Measurements from ENCODE around the gene POLG2. TPM values are rescaled to one million over a fixed set of nuclear protein-coding genes. Genes with fewer than 3 reads are reported as not detected.

The POLG2 gene
- total RNA-seq (2022; extraction: Qiagen RNA extraction): 15.3 to 18.0 TPM (median 16.7 TPM) in 5 replicates

DNA sequence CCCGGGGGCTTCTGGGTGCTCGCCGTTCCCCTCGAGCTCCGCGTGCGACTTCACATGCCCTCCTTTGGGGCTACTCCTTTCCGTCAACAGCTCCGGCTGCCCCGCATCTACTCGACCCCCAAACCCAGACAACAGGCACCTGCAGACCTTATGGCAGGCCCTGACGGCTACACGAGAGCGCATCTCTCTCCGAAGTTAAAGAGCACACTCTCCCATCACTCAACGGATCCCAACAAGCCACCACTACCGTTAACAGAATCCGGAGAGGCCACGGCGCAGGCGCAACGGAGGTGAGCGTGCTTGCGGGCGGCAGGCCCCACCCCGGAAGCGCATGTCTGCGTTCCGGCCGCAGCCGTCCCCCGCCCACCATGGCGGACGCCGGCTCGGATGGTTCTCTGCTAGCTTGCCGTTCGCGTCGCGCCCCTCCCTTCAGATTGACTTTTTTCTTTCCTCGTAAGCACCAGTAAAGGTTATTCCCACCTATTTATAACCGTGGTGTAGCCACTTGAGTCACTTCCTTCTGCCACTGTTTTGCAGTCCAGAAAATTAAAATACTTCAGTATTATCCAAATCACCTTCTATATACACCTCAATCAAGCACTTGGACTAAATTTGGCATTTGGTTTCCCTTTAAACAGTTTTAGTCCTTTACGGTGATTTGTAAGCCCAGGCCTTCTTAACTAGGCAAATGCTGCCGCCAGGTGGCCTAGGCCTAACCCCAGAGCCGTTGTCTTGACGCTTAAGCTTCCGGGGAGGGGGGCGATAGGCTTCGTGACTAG, at the start of gene POLG2:
POLG2 (minus strand) TSS at position 269 of the 779 bp plus-strand sequence; CDS start at position 183, 86 bp downstream.

GRCh38 chr17:64506576-64507412, 9.9 kb upstream of the POLG2 start, which contains the start of gene CEP95:
Gene CEP95 (plus strand): TSS chr17:64506977. CDS start chr17:64507098, 121 bp downstream.

DNA sequence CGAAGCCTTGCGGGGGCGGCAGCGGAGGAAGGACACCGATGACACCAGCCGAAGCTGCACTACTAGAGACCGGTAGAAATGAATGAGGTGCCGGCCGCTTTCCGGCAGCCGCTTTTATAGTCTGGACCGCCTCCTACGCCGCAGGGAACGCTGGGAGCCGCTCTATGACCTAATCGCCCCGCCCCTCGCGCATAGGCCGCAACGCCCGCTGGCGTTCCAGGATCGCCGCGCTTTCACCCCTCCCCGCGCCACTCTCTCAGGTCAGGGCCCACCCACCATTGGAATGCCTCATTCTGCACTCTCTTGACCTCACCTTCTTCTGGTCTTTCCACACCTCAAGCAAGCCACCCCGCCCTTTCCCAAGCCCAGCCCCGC, 9.3 kb upstream of the POLG2 start, which contains the start of gene DDX5:
DDX5 (minus strand) TSS at position 89 of the 375 bp plus-strand sequence. CDS start 170 bp downstream, outside the sequence.

GRCh38 chr17:64448665-64449512, 48.0 kb downstream of the POLG2 start, which contains the start of gene MILR1:
Gene MILR1 (plus strand): TSS chr17:64449115. CDS start chr17:64449169, 54 bp downstream.

Other genes starting within 250 kb of the POLG2 start
- gene TEX2, start 233.8 kb downstream of the POLG2 start, total RNA-seq (2022; extraction: Qiagen RNA extraction): 10.6 to 14.0 TPM (median 12.2 TPM) in 5 replicates
- 0.03 to 0.56 TPM (median 0.05 TPM) in 5 replicates for gene PECAM1, start 106.2 kb downstream of the POLG2 start, total RNA-seq (2022; extraction: Qiagen RNA extraction)
- 1.3 to 2.2 TPM (median 1.7 TPM) in 5 replicates for gene MILR1, start 47.9 kb downstream of the POLG2 start, total RNA-seq (2022; extraction: Qiagen RNA extraction)
- 586 to 1,043 TPM (median 633 TPM) in 5 replicates for gene DDX5, start 9.2 kb upstream of the POLG2 start, total RNA-seq (2022; extraction: Qiagen RNA extraction)
- gene CEP95, start 9.9 kb upstream of the POLG2 start, total RNA-seq (2022; extraction: Qiagen RNA extraction): 30.6 to 38.8 TPM (median 34.5 TPM) in 5 replicates
- 21.9 to 29.1 TPM (median 27.9 TPM) in 5 replicates for gene SMURF2, start 165.3 kb upstream of the POLG2 start, total RNA-seq (2022; extraction: Qiagen RNA extraction)

All from A549 treated with Mapracorat at 1 μM for 4 hours (cell line).